MM.1S (cell line): ENCODE results near the gene NXPH4.

ENCODE experiments used
- CTCF ChIP-seq: fragments of 300-600 bp; sonication (generic); IDR thresholded peaks from 2 replicates; pipeline ENCODE4 v1.5.1; 2016; ENCODE audit warnings: antibody characterized with exemption, low read length, mixed read lengths
- EZH2 ChIP-seq: fragments of 300-600 bp; sonication (generic); optimal IDR thresholded peaks from 2 replicates; pipeline ENCODE3; 2017; ENCODE audit warnings: low read depth, mild to moderate bottlenecking, antibody characterized with exemption, low read length, mixed read lengths
- EZH2phosphoT487 ChIP-seq: fragments of 300-600 bp; sonication (generic); IDR thresholded peaks from 2 replicates; pipeline ENCODE4 v1.6.1; 2018; ENCODE audit warnings: antibody characterized with exemption, low read length

- TF ChIP-seq CTCF (no peak), EZH2 (no peak), EZH2phosphoT487 (no peak)
These were observed 15.4 kb upstream of the NXPH4 start for GRCh38 chr12:57201219-57201618.
